ENCODE data around the gene HNRNPUL2. TPM values are rescaled to one million over a fixed set of nuclear protein-coding genes. Genes with fewer than 3 reads are reported as not detected.

The HNRNPUL2 gene
- total RNA-seq, 1 donor from 2014 or later: 52.5 TPM

DNA sequence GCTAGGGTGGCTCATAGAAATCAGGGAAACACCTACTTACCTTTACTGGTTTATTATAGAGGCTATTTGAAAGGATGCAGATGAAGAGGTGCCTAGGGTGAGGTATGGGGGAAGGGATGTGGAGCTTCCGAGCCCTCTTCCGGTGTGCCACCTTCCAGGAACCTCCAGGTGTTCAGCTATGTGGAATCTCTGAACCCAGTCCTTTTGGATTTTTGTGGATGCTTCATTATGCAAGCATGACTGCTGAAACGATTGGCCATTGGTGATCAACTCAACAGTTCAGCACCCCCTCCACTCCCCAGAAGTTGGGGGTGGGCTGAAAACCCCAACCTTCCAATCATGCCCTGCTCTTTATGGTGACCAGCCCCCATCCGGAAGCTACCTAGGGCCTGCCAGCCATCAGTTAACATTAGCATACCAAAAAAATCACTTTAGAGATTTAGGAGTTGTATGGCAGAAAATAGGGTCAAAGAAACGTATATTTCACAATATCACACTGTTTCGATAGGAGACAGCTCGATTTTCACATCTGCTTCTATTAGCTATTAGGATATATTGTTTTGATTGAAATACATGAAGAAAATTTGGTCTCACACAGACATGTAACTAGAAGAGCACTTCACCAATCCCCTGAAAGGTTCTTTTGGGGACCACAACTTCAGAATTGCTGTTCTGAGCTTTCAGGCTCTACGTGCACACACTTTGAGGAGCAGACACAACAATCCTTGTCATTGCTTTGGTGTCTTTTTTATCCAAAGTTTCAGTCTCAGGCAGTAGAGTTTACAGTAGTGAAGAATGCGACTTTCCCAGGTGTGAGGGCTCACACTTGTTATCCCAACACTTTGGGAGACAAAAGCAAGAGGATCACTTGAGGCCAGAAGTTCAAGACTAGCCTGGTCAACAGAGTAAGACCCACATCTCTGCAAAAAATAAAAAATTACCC lies 30.9 kb upstream of the HNRNPUL2 start:
- DNase-seq (ENCODE audit: extremely low spot score, unreplicated experiment): no peak
- Mint-ChIP-seq H3K36me3 (ENCODE audit: unreplicated experiment) (peaks cover 3% of the 10 kb centered on the region), H3K4me1 (ENCODE audit: unreplicated experiment) (peaks cover 26% of the 10 kb centered on the region), H3K9me3 (ENCODE audit: unreplicated experiment) (no peaks in the 10 kb centered on the region), H3K27ac (ENCODE audit: unreplicated experiment) (no peak overlapping the region), H3K27me3 (ENCODE audit: unreplicated experiment) (no peaks in the 10 kb centered on the region), H3K4me3 (ENCODE audit: unreplicated experiment) (no peak overlapping the region)
- TF ChIP-seq, protein P1, sequence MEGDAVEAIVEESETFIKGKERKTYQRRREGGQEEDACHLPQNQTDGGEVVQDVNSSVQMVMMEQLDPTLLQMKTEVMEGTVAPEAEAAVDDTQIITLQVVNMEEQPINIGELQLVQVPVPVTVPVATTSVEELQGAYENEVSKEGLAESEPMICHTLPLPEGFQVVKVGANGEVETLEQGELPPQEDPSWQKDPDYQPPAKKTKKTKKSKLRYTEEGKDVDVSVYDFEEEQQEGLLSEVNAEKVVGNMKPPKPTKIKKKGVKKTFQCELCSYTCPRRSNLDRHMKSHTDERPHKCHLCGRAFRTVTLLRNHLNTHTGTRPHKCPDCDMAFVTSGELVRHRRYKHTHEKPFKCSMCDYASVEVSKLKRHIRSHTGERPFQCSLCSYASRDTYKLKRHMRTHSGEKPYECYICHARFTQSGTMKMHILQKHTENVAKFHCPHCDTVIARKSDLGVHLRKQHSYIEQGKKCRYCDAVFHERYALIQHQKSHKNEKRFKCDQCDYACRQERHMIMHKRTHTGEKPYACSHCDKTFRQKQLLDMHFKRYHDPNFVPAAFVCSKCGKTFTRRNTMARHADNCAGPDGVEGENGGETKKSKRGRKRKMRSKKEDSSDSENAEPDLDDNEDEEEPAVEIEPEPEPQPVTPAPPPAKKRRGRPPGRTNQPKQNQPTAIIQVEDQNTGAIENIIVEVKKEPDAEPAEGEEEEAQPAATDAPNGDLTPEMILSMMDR (IDR thresholded peaks at IDR 0.05): no peak

DNA sequence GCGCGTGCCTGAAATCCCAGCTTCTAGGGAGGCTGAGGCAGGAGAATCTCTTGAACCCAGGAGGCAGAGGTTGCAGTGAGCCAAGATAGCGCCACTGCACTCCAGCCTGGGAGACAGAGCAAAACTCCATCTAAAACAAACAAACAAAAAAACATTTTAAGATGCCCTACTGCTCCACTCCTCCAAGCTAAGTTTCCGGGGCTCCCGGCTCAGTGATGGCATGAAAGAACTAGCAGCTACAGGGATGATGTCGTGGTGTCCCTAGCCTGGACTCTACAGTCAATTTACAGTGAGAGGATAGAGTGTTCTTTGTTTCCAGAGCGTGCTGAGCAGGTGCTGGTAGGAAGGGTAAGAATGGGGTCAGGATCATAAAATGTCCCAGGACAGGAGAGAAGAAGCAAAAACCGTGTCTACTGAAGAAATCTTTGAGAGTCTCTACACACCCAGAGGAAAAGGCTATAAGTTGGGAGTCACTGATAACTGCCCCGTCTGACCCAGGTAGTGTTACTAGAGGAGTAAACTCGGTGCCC lies 27.9 kb upstream of the HNRNPUL2 start:
- peak overlapping the region; percentile 95 for H3K4me3 Mint-ChIP-seq (ENCODE audit: unreplicated experiment)
- no peak for DNase-seq (ENCODE audit: extremely low spot score, unreplicated experiment)
- H3K9me3 Mint-ChIP-seq (ENCODE audit: unreplicated experiment): no peaks in the 10 kb centered on the region
- TF ChIP-seq, protein P1 (IDR thresholded peaks at IDR 0.05): no peak
- no peaks in the 10 kb centered on the region for H3K27me3 Mint-ChIP-seq (ENCODE audit: unreplicated experiment)
- H3K27ac Mint-ChIP-seq (ENCODE audit: unreplicated experiment): peak overlapping the region; percentile 7
- H3K4me1 Mint-ChIP-seq (ENCODE audit: unreplicated experiment): peaks cover 15% of the 10 kb centered on the region
- peaks cover 1% of the 10 kb centered on the region for H3K36me3 Mint-ChIP-seq (ENCODE audit: unreplicated experiment)

DNA sequence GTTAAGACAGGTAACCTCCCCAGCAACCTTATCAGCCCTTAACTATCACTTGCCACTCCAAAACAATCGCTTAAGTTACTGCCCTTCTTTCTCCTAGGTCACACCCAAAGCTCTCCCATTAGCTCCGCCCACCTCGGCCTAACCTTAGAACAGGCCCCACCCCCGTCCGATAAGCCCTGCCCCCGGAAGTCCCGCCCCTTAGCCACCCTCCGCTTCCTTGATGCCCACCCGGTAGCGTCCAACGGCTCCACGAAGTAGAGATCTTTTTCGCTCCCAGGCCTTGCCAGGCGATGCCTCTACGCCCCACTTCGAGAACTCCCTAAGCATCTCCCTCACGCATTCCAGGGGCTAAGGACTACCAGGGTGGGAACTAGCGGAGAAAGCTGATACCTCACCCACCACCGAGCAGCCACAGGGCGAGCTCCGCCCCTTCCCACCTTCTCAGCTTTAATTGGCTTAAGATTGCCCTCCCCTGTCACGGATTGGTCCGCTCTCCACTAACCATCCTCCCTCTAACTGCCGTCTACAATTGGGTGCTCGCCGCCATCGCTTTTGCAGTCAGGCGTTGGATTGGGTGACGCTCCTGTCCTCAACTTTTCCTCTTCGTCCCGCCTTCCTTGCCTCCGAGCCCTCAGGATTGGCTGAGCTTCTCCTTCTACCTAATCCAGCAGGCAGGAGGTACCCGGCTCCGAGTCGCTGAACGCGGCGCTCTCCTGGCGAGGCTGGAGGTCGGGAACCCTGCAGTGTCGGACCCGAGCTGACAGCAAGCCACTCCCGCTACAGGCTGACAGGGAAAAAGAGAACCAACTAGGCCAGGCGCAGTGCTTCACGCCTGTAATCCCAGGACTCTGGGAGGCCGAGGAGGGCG lies 26.7 kb upstream of the HNRNPUL2 start, which contains the start of gene ZBTB3:
ZBTB3 (minus strand) TSS at position 425 of the 868 bp plus-strand sequence. CDS start 496 bp downstream, outside the sequence.
- Mint-ChIP-seq H3K4me3 (ENCODE audit: unreplicated experiment) (peak within 1 kb of the TSS; percentile 95), H3K36me3 (ENCODE audit: unreplicated experiment) (peaks cover 4% of the 10 kb centered on the region), H3K27me3 (ENCODE audit: unreplicated experiment) (no peaks in the 10 kb centered on the region), H3K27ac (ENCODE audit: unreplicated experiment) (peak within 1 kb of the TSS; percentile 99), H3K9me3 (ENCODE audit: unreplicated experiment) (no peaks in the 10 kb centered on the region), H3K4me1 (ENCODE audit: unreplicated experiment) (peaks cover 17% of the 10 kb centered on the region)
- peak; percentile 98 for DNase-seq (ENCODE audit: extremely low spot score, unreplicated experiment)
- TF ChIP-seq, protein P1 (IDR thresholded peaks at IDR 0.05): no peak

DNA sequence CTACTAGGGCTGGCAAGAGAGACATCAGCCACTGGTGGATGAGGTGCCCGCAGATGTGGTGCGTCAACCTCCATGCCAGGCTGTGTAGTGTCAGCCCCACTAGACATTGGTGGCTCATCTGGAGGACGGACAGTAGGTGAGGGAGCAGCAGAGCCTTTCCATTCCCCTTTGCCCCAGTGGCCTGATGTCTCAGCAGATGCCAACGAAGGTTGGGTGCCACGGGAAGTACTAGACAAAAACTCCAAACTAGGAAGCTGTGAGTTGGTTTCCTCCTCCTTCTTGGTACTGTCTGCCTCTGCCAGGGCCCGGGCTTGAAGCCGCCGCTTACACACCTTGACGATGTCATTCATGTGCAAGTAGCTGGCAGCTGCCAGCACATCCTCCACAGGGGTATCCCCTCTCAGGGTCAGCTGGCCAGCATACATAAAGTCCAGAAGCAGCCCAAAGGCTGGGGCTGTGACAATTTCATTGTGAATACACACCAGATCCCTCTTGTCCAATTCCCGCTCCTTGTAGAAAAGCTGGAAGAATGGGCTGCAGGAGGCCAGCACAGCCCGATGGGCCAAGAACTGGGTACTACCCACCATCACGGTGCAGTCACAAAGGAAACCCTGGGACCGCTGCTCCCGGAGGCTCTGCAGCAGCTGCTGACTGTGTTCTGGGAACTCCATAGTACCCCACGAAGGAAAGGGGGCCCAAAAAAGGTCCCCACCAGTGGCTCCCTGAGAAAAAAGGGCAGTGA lies 25.9 kb upstream of the HNRNPUL2 start:
- TF ChIP-seq, protein P1 (IDR thresholded peaks at IDR 0.05): no peak
- peak overlapping the region; percentile 95 for H3K4me3 Mint-ChIP-seq (ENCODE audit: unreplicated experiment)
- H3K4me1 Mint-ChIP-seq (ENCODE audit: unreplicated experiment): peaks cover 19% of the 10 kb centered on the region
- H3K27ac Mint-ChIP-seq (ENCODE audit: unreplicated experiment): peak overlapping the region; percentile 99
- H3K36me3 Mint-ChIP-seq (ENCODE audit: unreplicated experiment): peaks cover 5% of the 10 kb centered on the region
- no peak for DNase-seq (ENCODE audit: extremely low spot score, unreplicated experiment)
- no peaks in the 10 kb centered on the region for H3K27me3 Mint-ChIP-seq (ENCODE audit: unreplicated experiment)
- no peaks in the 10 kb centered on the region for H3K9me3 Mint-ChIP-seq (ENCODE audit: unreplicated experiment)

Data from osteocyte (in vitro differentiated cells).